HG03565 (cell line): ENCODE measurements around the gene C6orf132.

Source experiments
- ATAC-seq: cut with Tn5 transposase; IDR thresholded peaks from one replicate; pipeline ENCODE4 v1.9.1; 2021; ENCODE audit warnings: mild to moderate bottlenecking, moderate library complexity; ENCODE audit not compliant: unreplicated experiment

Gene C6orf132

DNA sequence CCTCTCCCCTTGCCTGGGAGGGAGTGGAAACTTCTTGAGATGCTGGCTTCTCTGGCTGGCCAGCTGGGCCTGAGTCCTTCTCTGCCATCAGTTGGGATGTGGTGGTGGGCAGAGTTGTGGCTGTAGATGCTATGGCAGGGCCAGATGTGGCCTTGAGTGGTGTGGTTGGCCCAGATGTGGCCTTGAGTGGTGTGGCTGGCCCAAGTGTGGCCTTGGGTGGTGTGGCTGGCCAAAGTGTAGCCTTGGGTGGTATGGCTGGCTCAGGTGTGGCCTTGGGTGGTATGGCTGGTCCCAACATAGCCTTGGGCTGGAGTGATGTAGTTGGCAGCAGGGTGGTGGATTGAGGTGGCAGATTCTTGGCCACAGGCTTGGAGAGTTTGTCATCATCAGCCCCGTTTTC is 36.7 kb downstream of the C6orf132 start:
- no peak for ATAC-seq

DNA sequence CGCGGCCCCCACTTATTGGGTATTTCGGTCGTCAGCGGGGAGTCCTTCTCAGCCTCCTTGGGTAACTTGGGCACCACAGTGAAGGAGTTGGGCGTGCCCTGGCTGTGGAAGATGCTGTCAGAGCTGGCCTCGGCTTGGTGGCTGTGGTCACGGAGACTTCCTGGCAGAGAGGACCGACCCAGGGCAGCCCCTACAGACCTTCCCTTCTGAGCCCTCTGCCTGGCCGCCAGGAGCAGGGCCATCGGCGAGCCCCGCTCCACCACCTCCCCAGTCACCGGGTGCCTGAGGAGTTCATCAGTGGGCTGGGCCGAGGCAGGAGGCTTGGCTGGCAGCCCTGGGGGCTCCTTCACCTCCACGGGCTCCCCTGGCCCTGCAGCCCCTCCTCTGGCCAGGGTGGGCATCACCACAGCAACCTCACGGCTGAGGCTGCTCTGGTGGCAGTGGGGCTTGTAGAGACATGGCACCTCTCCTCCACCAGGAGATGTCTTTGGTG is 37.2 kb downstream of the C6orf132 start:
- no peak for ATAC-seq

DNA sequence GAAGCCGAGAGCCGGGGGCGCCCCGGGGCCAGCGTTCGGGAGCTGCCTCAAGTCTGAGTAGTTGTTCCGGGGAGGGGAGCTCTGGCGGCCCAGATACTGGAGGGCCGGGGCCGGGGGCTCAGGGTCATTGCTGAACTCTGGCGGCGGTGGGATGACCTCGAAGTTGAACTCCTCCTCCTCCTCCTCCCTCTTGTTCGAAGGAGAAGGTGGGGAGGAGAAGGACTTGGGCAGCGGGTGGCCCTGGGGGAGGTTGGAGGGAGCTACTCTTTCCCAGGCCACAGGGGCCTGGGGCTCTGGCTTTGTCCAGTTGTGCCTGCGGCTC is 37.7 kb downstream of the C6orf132 start:
- no peak for ATAC-seq

DNA sequence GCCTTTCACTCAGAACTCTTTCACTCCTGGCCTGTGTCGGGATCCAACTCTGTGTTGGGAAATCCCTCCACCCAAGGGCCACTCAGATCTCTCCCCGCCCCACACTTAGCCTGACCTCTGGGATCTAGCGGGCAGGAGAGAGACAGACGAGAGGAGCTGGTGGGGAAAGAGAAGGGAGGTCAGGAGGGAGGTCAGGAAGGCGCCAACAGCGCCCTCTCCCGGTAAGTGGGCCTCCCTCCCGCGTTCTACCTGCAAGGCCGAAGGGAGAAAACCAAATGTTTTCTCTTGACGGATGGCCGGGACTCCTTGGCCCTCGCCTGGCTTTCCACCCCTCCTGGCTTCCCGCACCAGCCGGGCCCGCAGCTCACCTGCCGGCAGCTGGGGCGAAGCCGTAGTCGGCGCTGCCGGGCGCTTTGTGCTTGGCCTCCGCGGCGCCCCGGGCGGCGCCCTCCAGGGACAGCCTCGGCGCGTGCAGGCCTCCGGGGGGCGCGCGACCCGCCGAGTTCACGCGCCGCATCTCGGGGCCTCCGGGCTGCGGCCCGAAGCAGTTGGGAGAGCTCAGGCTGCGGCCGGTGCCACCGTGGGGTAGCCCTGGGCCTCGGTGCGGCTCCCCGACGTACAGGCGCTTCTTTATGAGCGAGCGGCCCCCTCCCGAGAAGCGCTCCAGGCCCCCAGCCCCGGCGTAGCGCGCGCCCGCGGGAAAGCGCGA is 38.2 kb downstream of the C6orf132 start:
- ATAC-seq = no peak

DNA sequence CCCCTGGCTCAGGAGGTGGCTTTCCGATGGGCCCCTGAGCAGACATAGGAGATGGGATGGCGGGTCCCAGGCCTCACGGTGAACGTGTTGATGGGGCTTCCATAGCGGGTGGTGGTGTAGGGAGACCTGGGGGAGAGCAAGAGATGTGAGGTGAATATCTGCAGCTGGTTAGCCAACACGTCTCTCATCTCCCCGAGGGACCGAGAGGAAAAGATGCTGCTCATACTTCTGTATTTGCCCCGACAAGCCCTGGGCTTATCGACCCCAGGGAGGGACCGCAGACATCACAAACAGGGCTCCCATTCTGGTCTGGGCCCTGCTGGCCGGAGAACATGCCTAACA is 38.7 kb downstream of the C6orf132 start:
- no peak for ATAC-seq

DNA sequence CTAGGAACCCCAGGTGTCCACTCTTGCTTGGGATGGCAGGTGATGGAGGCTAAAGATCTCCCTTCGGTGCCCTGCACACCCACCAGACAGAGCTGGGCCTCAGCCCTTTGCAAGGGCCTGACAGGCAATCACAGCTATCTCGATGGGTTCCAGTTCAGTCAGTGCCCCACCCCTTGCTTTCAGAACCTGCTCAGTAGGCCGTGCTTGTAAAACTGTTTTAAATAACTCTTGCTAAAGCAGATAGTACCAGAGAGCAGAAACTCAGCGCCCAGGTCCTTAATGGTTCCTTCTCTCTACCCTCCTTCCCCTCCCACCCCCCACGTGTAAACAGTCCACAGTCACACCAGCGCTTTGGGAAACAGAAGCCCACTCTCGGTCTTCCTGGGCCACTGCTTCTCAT is 39.2 kb downstream of the C6orf132 start:
- ATAC-seq = no peak

DNA sequence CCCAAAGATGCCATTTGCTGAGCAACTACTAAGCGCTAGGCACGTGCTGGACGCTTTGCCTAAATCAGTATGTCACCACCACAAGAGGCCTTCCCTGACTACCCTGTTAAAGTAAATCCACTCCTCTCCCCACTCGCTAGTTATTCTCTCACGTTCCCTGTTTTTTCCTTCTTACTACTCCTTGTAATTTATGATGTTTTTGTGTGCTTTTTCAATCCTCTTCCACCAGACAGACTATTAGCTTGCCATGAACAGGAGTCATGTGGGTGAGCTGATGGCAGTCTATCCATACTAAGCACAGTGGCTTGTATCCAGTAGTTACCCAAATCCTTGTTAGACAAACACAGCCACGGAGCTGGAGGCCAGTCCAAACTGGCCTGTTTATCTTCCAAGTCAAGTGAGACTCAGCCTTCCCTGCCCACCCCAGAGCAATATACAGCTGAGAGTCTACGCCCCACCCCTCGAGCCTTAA is 41.2 kb downstream of the C6orf132 start:
- ATAC-seq = no peak

DNA sequence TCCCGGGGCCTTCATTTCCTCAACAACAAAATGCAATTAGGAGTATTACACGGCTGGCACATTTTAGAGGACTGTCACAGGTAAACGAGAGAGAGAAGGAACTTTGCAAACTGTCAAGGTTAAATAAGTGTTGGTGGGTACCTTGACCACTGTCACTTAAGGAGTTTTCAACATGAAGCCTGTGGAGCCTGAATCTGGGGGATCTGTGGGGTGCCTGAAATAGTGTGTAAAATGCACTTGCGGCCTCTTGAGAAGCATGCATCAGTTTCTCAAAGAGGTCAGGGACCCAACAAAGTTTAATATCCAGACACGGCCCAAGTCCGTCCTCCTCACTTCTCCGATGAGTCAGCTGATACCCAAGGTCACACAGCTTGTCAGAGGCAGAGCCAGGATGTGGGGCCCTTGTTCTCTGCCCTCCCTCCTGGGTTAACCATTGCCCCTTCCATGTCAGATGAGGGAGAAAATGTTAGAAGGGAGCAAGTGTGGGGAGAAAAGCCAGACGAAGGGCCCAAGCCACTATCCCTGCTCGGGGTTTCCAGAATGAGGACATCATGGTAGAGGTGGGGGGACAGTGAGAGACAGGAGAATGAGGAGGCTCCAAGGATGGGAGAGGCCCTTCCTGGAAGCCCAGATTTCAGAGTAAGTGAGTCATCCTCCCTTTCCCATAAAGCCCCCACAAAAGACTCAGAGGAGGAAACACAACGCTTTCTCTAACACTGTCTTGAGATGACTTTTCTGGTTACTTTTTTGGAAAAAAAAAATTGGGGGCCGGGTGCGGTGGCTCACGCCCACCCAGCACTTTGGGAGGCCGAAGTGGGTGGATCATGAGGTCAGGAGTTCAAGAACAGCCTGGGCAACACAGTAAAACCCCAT is 42.2 kb downstream of the C6orf132 start:
- no peak for ATAC-seq

DNA sequence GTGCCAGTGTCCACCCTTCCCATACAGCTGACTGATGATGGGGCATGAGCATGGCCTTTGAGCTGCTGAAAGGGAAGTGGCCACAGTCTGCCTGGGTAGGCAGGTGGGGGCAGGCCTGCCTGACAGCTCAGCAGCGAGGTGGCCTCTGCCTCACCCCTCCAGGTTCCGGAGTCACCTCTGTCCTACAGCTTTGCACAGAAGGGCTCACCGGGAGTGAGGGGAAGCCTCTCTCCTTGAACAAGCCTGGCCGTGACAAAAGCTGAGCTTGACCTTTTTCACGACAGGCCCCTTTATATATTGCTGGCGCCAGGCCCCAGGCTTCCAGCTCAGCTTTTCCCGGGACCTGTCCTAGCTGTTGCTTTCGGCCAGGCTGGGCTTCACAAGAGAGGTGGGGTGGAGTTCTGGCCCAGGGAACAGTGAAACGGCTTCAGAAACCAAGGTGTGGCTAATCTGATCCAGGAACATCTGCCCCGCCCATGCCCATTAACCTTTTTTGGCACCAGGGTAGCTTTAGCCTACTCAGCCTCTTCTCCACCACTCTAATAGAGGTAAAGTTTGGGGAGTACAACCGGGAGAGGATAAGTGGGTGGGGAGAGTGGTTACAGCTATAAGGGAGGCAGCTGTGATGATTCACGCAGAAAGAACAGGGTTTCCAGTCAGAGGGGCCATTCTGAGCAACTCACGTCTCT is 42.9 kb downstream of the C6orf132 start:
- no peak for ATAC-seq

DNA sequence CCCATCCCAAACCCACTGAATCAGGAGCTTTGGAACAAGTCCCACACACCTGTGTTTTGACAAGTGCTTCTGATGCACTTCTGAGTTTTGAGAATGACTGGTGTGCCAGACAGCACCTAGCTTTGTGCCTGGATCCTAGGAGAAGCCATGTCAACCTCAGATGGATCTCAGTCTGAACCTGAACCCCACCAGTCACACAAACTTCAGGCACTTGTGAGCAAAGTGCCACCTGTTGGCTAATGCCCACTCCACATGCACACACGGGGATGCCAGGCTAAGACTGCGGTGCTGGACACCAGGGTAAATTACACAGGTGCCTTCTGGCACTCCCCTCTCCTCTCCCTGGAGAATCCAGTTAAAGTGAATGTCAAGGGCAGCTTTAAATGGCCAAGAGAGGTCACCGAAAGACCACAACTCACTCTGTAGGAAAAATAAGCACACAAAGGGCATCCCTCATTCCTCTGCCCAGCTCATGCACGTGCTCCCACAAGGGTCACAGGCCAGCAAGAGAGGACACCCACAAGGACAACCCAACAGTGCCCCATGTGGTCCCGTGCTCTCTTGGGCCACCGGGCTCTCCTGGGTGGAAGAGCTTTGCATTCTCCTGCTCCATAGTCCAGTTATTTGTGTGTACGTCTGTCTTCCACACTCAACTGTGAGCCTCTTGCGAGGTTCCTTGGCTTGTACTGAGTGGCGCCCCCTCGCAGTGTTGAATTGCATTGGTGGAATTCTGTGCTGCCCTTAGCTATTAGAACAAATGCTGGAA is 46.5 kb downstream of the C6orf132 start:
- no peak for ATAC-seq

DNA sequence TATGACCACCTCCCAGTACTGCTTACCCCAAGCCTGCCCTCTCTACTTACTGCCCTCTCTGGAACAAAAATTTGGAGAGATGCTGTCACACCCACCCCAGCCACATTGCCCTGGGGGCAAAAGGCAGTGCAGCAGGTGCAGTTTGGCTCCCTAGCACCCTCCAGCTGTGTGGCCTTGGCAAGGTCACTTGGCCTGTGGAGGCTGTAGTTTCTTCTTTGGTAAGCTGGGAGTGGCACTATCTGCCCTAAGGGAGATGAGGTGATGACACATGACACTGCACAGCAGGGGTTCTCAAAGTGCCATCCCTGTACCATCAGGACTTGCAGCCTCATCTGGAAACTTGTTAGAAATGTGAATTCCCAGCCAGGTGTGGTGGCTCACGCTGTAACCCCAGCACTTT is 47.3 kb downstream of the C6orf132 start:
- no peak for ATAC-seq

DNA sequence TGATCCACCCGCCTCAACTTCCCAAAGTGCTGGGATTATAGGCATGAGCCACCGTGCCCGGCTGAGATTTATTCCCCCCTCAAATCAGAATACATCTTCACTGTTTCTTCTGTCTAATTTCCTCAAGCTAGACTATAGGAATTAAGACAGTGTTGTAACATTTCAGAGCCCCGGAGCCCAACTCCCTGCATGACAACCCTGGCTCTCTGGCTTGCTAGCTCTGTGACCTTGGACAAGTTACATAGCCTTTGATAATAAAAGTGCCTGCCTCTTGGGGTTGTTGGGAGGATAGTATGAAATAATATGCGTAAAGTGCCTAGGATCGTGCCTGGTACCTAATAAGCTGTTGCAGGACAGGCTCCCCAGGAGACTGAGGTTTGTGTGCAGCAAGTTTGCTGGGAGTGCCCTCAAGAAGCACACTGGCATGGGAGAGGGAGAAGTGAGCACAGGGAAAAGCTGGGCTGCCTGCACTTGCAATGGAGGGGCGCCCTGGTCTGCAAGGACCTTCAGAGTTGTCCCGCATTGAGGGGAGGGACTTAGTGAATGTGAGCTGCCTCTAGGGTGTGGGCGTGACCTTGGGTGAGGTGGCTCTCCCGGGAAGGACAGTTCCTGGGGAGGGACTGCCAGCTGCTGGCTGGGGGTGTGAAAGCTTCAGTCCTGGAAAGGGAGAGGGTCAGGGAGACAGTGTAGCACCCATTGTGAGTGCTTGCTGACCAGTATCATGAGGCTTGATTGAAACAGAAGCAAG is 48.7 kb downstream of the C6orf132 start:
- ATAC-seq = no peak

DNA sequence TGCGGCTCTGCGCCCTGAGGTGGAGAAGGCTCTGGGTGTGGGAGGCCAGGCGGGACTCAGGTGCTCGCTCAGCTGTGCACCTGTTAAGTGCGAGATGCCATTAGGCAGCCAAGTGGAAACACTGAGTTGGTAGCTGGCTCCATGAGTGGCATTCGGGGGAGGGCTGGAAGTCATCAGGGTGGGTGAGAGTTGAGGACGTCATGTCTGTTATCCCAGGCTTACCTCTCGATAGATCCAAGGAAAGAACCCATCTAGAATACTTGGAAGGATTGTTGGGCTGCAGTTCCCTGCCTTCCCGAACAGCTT is 50.7 kb downstream of the C6orf132 start:
- no peak for ATAC-seq

DNA sequence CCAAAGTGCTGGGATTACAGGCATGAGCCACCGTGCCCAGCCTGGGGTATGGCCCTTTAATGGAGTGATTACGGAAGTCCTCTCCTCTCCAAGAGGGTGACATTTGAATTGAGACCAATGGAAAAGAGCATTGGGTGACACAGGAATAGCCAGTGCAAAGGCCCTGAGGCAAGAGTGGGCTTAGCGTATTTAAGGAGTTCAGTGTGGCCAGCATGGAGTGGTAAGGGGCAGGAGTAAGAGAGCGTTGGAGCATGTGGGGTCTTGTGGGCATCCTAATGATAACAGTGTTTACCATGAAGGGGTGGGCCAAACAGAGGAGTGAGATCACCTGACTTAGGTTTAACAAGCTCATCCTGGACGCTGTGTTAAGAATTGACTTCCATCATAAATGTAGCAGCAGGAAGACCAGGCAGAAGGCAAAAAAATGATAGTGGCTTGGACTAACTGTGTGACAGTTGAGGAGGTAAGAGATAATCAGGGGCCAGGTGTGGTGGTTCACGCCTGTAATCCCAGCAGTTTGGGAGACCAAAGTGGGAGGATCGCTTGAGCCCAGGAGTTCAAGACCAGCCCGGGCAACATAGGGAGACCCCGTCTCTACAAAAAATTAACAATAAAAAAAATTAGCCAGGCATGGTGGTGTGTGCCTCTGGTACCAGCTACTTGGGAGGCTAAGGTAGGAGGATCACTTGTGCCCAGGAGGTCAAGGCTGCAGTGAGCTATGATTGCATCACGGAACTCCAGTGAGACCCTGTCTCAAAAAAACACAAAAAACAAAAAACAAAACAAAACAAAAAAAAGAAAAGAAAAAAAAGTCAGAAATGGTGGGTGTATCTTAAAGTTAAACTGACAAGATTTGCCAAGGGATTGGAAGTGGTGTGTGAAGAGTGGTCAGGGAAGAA is 51.4 kb downstream of the C6orf132 start:
- ATAC-seq = no peak

DNA sequence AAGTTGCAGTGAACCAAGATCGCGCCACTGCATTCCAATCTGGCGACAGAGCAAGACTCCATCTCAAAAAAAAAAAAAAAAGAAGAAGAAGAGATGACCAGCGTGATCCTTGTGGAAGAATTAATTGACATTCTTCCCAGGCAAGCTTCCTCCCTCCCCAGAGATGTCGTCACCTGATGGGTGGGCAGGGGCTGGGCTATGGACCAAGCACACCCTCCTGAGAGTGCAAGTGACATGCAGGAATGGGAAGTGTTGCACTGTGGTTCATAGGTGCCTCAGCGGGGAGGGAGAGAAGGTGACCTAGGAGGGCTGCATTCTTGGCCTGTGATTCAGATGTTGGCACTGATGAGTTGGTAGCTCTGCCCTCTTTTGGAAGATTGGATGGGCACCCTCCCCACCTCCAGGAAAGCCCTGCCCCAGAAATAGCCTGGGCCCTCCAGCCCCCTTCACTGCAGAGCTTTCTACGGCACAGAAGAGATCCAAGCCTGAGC is 54.3 kb downstream of the C6orf132 start:
- ATAC-seq = no peak

DNA sequence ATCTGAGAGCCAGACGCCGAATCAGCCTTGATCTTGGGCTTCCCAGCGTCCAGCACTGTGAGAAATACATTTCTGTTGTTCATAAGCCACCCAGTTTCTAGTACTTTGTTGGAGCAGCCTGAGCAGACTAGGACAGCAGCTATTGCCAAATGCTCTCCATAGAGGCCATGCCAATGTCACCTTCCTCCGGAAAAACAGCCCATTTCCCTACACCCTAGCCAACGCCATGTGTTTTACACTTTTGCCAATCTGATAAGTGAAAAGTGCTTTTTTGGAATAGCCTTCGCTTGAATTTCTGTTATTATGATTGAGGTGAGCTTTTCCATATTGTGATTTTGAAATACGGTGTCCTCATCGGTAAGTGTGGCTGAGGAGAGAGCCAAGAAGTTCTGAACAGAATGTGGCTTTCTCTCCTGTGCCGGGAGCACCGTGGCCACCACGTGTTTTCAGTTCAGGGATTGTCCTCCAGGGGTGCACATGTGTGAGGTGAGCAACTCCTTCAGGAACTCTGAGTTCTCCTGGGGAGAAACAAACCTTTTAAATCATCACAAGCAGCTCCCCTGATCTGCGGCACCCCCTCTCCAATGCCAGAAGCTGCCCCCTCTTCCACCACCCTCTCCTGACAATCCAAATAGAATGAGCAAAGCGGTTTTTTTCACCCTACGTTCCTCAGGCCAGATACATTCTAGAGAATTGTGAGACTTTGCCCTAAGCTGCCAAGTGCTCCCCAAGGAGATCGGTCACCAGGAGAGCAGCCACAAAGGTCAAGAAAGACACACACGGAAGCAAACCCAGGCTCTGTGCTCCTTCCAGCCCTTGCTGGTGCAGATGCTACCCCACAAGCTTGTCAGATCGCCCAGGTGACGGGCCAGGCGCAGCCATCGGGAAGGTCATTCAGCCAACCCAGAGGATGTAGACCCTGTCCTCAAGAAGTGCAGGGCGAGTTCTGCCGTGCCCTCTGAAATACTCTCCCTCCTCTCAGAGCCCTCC is 56.1 kb downstream of the C6orf132 start:
- no peak for ATAC-seq

DNA sequence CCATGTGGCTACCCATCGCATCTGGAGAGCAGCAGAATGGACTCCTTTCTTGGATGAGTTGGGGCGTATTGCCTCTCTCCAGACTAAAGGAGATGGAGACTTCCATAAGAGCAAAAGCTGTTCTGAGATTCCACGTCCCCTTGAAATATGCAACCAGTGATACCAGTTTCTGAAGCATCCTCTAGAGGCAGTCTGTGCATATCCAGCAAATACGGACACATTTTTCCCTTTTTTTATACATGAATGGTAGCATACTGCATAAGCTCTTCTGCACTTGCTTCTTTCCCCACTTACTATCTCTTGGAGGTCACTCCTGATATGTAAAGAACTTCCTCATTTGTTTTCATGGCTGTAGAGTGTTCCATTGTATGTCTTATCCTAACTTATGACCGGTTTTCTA is 57.5 kb downstream of the C6orf132 start:
- no peak for ATAC-seq

DNA sequence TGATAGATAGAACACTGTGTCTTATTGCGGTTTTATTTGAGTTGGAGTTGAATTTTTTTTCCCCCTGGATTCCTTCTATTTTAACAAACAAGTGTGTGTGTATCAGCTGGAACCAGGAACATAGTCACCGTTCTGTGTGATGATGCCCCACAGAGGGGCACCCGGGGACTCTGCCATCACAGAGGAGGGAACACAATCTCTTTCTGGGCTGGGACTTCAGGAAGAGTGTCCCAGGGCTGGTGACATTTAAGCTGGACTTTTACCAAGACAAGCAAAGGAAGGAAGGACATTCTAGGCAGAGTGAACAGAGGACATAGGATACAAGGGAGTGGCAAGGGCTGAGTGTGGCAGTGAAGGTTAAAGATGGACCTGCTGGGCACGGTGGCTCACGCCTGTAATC is 58.9 kb downstream of the C6orf132 start:
- no peak for ATAC-seq
